Stimulated activated CD4-positive, alpha-beta T cell treated with anti-CD3 and anti-CD28 coated beads, Interleukin-4, amount 100 ng/mL, for 4 hours (primary cell): ENCODE results near the gene SEMA3G.

ENCODE experiments used
- DNase-seq, 2 experiments: peaks; one replicate each; pipeline ENCODE4 v3.0.0-alpha.2; 2020

Gene SEMA3G

GRCh38 chr3:52479037-52479876, 34.4 kb upstream of the SEMA3G start:
- DNase-seq = no peak

- DNase-seq = no peak
Observed at GRCh38 chr3:52477796-52478095, 32.8 kb upstream of the SEMA3G start.

GRCh38 chr3:52477076-52477795, 32.3 kb upstream of the SEMA3G start:
- no peak for DNase-seq

GRCh38 chr3:52473026-52473425, 28.1 kb upstream of the SEMA3G start:
- DNase-seq = no peak

- no peak for DNase-seq
Observed at GRCh38 chr3:52472239-52473000, 27.5 kb upstream of the SEMA3G start.

- peak in 1 of 2 experiments; percentile 25 for DNase-seq
Observed at GRCh38 chr3:52471371-52472238, 26.7 kb upstream of the SEMA3G start.

GRCh38 chr3:52470920-52471319, 26.0 kb upstream of the SEMA3G start:
- no peak for DNase-seq

GRCh38 chr3:52469001-52469400, 24.1 kb upstream of the SEMA3G start:
- no peak for DNase-seq

- no peak for DNase-seq
Observed at GRCh38 chr3:52468336-52468735, 23.4 kb upstream of the SEMA3G start.

- no peak for DNase-seq
Observed at GRCh38 chr3:52463416-52463815, 18.5 kb upstream of the SEMA3G start.

- DNase-seq = no peak
Observed at GRCh38 chr3:52461874-52462273, 17.0 kb upstream of the SEMA3G start.

GRCh38 chr3:52458770-52459545, 14.1 kb upstream of the SEMA3G start:
- no peak for DNase-seq

GRCh38 chr3:52458031-52458760, 13.3 kb upstream of the SEMA3G start:
- no peak for DNase-seq

- DNase-seq = no peak
Observed at GRCh38 chr3:52456800-52457183, 11.9 kb upstream of the SEMA3G start.

- DNase-seq = no peak
Observed at GRCh38 chr3:52456169-52456799, 11.4 kb upstream of the SEMA3G start.

- peak; percentile 94 to 99 for DNase-seq
Observed at GRCh38 chr3:52455283-52456168, 10.6 kb upstream of the SEMA3G start, which contains the start of gene NISCH. NISCH (plus strand) TSS chr3:52455604; CDS start chr3:52455642, 38 bp downstream.

GRCh38 chr3:52454938-52455282, 10.0 kb upstream of the SEMA3G start:
- DNase-seq = peak in 1 of 2 experiments; percentile 10

GRCh38 chr3:52454250-52454937, 9.5 kb upstream of the SEMA3G start:
- peak in 1 of 2 experiments; percentile 25 for DNase-seq
